C4-2B (cell line): ENCODE data around the gene PRKAG2.
A peak's percentile ranks its signal among the peaks of the same experiment; 100 is the strongest.

ENCODE experiments used
- H3K27ac ChIP-seq: fragments of 450-650 bp; 2 replicates; pipeline ENCODE4 v1.5.1; 2017
- ZFX ChIP-seq: fragments of 450-650 bp; IDR thresholded peaks from 2 replicates; pipeline ENCODE4 v1.6.1; 2017
- TF ChIP-seq, protein P1 (sequence below): fragments of 450-650 bp; conservative IDR thresholded peaks from 2 replicates; pipeline ENCODE4 v1.5.1; 2017; ENCODE audit warnings: mild to moderate bottlenecking

PRKAG2 gene

GRCh38 chr7:151740081-151740851 is 136.6 kb downstream of the PRKAG2 start:
- TF ChIP-seq, protein P1, sequence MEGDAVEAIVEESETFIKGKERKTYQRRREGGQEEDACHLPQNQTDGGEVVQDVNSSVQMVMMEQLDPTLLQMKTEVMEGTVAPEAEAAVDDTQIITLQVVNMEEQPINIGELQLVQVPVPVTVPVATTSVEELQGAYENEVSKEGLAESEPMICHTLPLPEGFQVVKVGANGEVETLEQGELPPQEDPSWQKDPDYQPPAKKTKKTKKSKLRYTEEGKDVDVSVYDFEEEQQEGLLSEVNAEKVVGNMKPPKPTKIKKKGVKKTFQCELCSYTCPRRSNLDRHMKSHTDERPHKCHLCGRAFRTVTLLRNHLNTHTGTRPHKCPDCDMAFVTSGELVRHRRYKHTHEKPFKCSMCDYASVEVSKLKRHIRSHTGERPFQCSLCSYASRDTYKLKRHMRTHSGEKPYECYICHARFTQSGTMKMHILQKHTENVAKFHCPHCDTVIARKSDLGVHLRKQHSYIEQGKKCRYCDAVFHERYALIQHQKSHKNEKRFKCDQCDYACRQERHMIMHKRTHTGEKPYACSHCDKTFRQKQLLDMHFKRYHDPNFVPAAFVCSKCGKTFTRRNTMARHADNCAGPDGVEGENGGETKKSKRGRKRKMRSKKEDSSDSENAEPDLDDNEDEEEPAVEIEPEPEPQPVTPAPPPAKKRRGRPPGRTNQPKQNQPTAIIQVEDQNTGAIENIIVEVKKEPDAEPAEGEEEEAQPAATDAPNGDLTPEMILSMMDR: no peak
- TF ChIP-seq ZFX: no peak

DNA sequence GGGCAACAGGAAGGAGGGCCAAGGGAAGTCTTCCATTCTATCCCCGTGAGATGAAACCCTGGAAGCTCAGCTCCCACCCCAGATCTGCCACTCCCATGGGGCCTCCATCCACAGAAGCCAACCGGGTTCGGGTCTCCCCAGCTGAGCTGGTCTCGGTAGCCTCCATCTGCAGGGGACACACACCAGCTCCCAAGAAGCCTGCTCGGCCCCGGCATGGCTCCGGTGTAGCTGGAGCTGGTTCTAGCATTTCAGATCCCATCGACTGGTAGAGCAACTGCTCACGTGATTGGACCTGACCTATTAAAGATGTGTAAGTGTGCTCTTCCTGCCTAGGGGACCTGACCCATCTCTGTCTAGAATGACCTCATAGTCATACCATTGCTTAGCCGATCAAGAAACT is 138.0 kb downstream of the PRKAG2 start:
- no peak overlapping the region for H3K27ac ChIP-seq
- TF ChIP-seq, protein P1: no peak
- no peak for TF ChIP-seq ZFX

More at GRCh38 chr7:151740081-151740851, 136.6 kb downstream of the PRKAG2 start:
- H3K27ac ChIP-seq: no peak overlapping the region

GRCh38 chr7:151736403-151736909 is 140.5 kb downstream of the PRKAG2 start:
- peak overlapping the region; percentile 9 for H3K27ac ChIP-seq

GRCh38 chr7:151735851-151736402 is 141.0 kb downstream of the PRKAG2 start:
- H3K27ac ChIP-seq: peak overlapping the region; percentile 9; the same call in 1 of the 2 replicates
- no peak for TF ChIP-seq ZFX
- TF ChIP-seq, protein P1: no peak

More at GRCh38 chr7:151736403-151736909, 140.5 kb downstream of the PRKAG2 start:
- TF ChIP-seq, protein P1: no peak; the same call in 1 of the 2 replicates
- no peak for TF ChIP-seq ZFX

DNA sequence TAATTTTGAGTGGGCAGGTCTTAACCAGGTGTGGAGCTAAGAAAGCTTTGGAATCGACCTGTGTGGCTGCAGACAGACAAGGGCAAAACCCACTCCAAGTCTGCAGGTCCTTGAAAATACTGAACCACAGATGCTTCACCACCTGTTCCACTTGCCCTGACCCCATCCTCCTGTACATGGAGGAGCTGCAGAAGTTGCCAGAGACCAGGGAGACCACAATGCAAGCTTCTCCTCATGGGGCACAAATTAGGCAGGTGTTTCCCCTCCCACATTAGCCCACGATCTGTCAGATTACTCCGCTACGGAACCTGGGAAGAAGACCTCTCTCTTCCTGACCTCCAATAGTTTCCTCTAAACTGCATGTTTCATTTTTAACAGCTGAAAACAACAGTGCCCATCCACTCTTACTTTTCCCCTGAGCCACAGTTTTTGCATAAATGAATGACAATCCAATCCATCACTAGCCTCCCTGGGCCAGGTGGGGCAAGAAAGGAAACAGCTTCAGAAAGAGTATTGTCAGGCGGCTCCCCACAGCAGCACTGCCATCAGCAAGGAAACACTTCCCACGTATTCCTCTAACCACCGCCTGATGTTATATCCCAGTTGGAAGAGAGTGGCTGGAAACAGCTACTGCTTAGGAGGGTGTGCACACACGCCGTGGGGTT is 141.6 kb downstream of the PRKAG2 start:
- TF ChIP-seq, protein P1: no peak
- TF ChIP-seq ZFX: no peak
- H3K27ac ChIP-seq: no peak overlapping the region

- TF ChIP-seq, protein P1: no peak
- TF ChIP-seq ZFX: no peak
- no peak overlapping the region for H3K27ac ChIP-seq
Measured at GRCh38 chr7:151732834-151733592, 143.9 kb downstream of the PRKAG2 start.
